Psoas muscle (tissue), 8 donors: Measurements from ENCODE around the gene TOB1. TPM values are rescaled to one million over a fixed set of nuclear protein-coding genes. Genes with fewer than 3 reads are reported as not detected.

Source experiments
- ATAC-seq, 4 donors: fragments of 200-7000 bp; cut with Tn5 transposase; one replicate each; pipeline ENCODE4 v1.9.1; 2020; ENCODE audit warnings: moderate library complexity in 3 of 4, mild to moderate bottlenecking in 2 of 4
- DNase-seq, 2 donors: peaks; one replicate each; pipeline ENCODE4 v3.0.0-alpha.2; 2020
- H3K27ac ChIP-seq: fragments of 200-600 bp; one replicate; pipeline ENCODE4 v1.8.0; 2022
- H3K27me3 ChIP-seq, 3 donors: fragments of 200-600 bp in 1 of 3; one replicate each; pipeline versions ENCODE4 v1.6.1 to v1.8.0; 2013 to 2022; ENCODE audit warnings: low read length in 2 of 3, mild to moderate bottlenecking in 2 of 3, moderate library complexity in 1 of 3; ENCODE audit not compliant: insufficient read depth in 3 of 3
- H3K36me3 ChIP-seq, 2 donors: fragments of 200-600 bp in 1 of 2; one replicate each; pipeline versions ENCODE4 v1.6.1 to v1.8.0; 2013 to 2022; ENCODE audit warnings: low read depth in 1 of 2, mild to moderate bottlenecking in 1 of 2, moderate library complexity in 1 of 2; ENCODE audit not compliant: insufficient read depth in 1 of 2
- H3K4me1 ChIP-seq: fragments of 200-600 bp; one replicate; pipeline ENCODE4 v1.8.0; 2022
- H3K4me3 ChIP-seq: fragments of 200-600 bp; one replicate; pipeline ENCODE4 v1.8.0; 2022; ENCODE audit warnings: mild to moderate bottlenecking
- H3K9me3 ChIP-seq: fragments of 200-600 bp; one replicate; pipeline ENCODE4 v1.8.0; 2022
- whole genome bisulfite sequencing, 3 donors: extraction: QIAGEN DNeasy Blood & Tissue Kit; methylation state at CpG; one replicate each; pipeline versions ENCODE4 v1.1.6 to v1.1.7; 2013; 5-methylcytosine and 5-hydroxymethylcytosine counted together
- intact Hi-C, 2 donors: fragments of 100-400 bp; cut with DNase I; formaldehyde crosslinking; loops; one replicate each; pipeline versions ENCODE4 v1.11.0 to v1.14.2; 2022
- polyA plus RNA-seq, 3 donors: library from polyadenylated mRNA; stranded (reverse); fragments of 200-250 nt; gene quantifications; one replicate each; pipeline ENCODE4 v1.2.3, GENCODE V29; 2013
- total RNA-seq, 4 donors: library from RNA; stranded (reverse); fragmentation: NEBNext Ultra II Directional in 2 of 4; extraction: Animal tissue kit (Norgen Biotek cat#: 25700) in 2 of 4; gene quantifications; one replicate each; pipeline versions ENCODE4 v1.2.1 to v1.2.4, GENCODE V29; 2021 to 2023
- TF ChIP-seq, protein P1 (sequence below): fragments of 200-600 bp; IDR thresholded peaks from one replicate; pipeline ENCODE4 v1.8.0; 2022; ENCODE audit warnings: antibody characterized with exemption
- donor health status: healthy with polysubstance abuse.
- donor health status: DM: no; HTN: no; CAD: no; lungs with moderate emphysema.
- donor health status: Bipolar disorder and iron deficiency.
- donor health status: healthy.
- donor health status: DM: yes; HTN: yes; CAD: no.
- donor health status: DM: no; HTN: no; CAD: no.
- donor health status: DM: no; HTN: no; CAD: no.
- donor health status: DM: yes; HTN: yes; CAD: no.

The TOB1 gene
- total and polyA plus RNA-seq, 7 donors: 12.8 to 155 (median 74.9) TPM

DNA sequence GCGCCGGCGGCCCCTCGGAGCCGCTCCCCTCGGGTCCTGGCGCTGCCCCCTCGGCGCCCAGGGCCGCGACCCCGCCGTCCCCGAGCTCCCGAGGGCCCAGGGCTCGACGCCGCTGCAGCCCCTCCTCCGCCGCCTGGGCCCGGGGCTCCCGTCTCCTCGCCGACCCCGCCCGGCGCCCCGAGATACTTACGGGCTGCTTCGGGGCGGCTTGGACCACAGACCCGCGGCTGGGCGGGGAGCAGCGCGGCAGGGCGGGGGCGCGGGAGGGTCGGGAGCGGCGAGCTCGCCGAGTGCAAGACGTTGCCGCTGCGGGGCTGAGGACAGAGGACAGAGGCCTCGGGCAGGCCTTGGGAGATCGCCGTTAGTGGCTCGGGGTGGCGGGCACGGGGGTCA, 290 bp downstream of the TOB1 start:
- DNase-seq (no peak), ATAC-seq (peak in 2 of 4 donors; percentile 1 to 3)
- TF ChIP-seq, protein P1, sequence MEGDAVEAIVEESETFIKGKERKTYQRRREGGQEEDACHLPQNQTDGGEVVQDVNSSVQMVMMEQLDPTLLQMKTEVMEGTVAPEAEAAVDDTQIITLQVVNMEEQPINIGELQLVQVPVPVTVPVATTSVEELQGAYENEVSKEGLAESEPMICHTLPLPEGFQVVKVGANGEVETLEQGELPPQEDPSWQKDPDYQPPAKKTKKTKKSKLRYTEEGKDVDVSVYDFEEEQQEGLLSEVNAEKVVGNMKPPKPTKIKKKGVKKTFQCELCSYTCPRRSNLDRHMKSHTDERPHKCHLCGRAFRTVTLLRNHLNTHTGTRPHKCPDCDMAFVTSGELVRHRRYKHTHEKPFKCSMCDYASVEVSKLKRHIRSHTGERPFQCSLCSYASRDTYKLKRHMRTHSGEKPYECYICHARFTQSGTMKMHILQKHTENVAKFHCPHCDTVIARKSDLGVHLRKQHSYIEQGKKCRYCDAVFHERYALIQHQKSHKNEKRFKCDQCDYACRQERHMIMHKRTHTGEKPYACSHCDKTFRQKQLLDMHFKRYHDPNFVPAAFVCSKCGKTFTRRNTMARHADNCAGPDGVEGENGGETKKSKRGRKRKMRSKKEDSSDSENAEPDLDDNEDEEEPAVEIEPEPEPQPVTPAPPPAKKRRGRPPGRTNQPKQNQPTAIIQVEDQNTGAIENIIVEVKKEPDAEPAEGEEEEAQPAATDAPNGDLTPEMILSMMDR: no peak
- intact Hi-C loops: loop anchor here (2.0 to 10.0 kb wide), 3 partner anchors 36 to 289 kb away; partner anchors contain the start of gene NME1 (in 1 of the 2)
- Histone ChIP-seq H3K9me3 (no peaks in the 10 kb centered on the region), H3K4me3 (peak overlapping the region; percentile 90), H3K27me3 (no peaks in the 10 kb centered on the region), H3K27ac (peak overlapping the region; percentile 100), H3K36me3 (peaks cover 0 to 28% of the 10 kb centered on the region in 2 donors), H3K4me1 (peaks cover 24% of the 10 kb centered on the region)
- 0 to 1% (median 0%) methylated on average over 26 to 53 of the region's 53 CpGs for WGBS, 3 donors

- peaks cover 24% of the 10 kb centered on the region for H3K4me1 ChIP-seq
- peaks cover 0 to 28% of the 10 kb centered on the region in 2 donors for H3K36me3 ChIP-seq
- ATAC-seq (peak; percentile 35 to 47 (median 42)), DNase-seq (peak; percentile 79 to 90)
- no peaks in the 10 kb centered on the region for H3K9me3 ChIP-seq
- 0 to 1% (median 1%) methylated on average over 37 to 50 of the region's 50 CpGs for WGBS, 3 donors
- TF ChIP-seq, protein P1: no peak
- intact Hi-C loops: loop anchor here (5.0 to 10.0 kb wide), 2 partner anchors 37 to 290 kb away; partner anchors contain the start of gene NME1 (in 1 of the 2)
- H3K27me3 ChIP-seq: no peaks in the 10 kb centered on the region
- peak overlapping the region; percentile 100 for H3K27ac ChIP-seq
- peak overlapping the region; percentile 90 for H3K4me3 ChIP-seq
These were observed 890 bp downstream of the TOB1 start for GRCh38 chr17:50865060-50865867.

DNA sequence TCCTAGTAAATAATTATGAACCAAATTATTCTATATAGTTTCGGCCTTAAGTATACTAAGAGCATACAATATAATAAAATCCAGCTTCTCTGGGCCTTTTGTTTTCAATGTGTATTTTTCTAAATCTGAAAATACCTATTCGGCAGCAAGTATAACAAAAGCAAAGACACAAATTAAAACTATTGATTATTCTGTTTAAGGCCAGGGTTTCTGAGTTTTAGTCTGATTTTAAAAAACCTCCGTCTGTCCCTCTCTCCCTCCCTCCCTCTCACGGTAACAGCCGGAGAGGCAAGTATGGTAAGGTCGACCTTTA, 1.5 kb downstream of the TOB1 start:
- no peak for DNase-seq
- Histone ChIP-seq H3K4me1 (peaks cover 24% of the 10 kb centered on the region), H3K36me3 (peaks cover 0 to 28% of the 10 kb centered on the region in 2 donors), H3K4me3 (peak overlapping the region; percentile 90), H3K9me3 (no peaks in the 10 kb centered on the region), H3K27ac (peak overlapping the region; percentile 100), H3K27me3 (no peaks in the 10 kb centered on the region)
- ATAC-seq: no peak
- TF ChIP-seq, protein P1: no peak
- intact Hi-C loops: loop anchor here (5.0 to 10.0 kb wide), 2 partner anchors 38 to 290 kb away; partner anchors contain the start of gene NME1 (in 1 of the 2)
- WGBS, 3 donors: 5 to 11% (median 8%) methylated on average over 6 of the region's 6 CpGs

DNA sequence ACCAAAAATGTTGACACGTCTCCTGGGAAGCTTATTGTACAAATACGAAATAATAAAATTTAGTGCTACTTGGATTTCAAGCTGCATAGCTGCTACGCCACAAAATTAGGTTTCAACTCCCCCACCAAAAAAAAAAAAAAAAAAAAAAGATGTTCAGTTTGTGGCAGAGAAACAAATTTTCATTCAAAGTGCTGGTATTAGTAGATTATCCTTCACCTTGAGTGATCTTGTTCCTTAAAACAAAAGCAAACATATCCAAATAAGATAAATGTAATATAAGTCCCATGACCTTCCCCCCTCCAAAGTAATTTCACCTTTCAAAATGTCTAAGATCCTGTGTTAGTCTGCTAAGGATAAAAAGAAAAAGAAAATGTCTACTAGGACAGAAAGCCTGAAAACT, 2.2 kb downstream of the TOB1 start:
- DNase-seq (no peak), ATAC-seq (no peak)
- Histone ChIP-seq H3K27me3 (no peaks in the 10 kb centered on the region), H3K27ac (peak overlapping the region; percentile 100), H3K4me3 (peak overlapping the region; percentile 90), H3K4me1 (peaks cover 18% of the 10 kb centered on the region), H3K36me3 (peaks cover 0 to 28% of the 10 kb centered on the region in 2 donors), H3K9me3 (no peaks in the 10 kb centered on the region)
- intact Hi-C loops: loop anchor here in 1 of 2 donors (10.0 kb wide), 1 partner anchor 291 kb away; the partner anchor contains the start of gene NME1
- WGBS, 3 donors: 24 to 48% (median 27%) methylated on average over 3 of the region's 3 CpGs
- TF ChIP-seq, protein P1: no peak
